GM12891 (cell line): ENCODE data around the gene SKI.

Source experiments
- PAX5 ChIP-seq: IDR thresholded peaks from 2 replicates; pipeline ENCODE4 v1.6.1; 2011; ENCODE audit warnings: low read length, moderate library complexity, mild to moderate bottlenecking; ENCODE audit not compliant: insufficient read depth, severe bottlenecking
- POLR2A ChIP-seq: IDR thresholded peaks from 2 replicates; pipeline ENCODE4 v1.6.1; 2011; ENCODE audit warnings: low read depth, low read length, control low read depth
- POLR2AphosphoS5 ChIP-seq: IDR thresholded peaks from 2 replicates; pipeline ENCODE4 v1.6.1; 2011; ENCODE audit warnings: low read depth, low read length, control low read depth
- SPI1 ChIP-seq: IDR thresholded peaks from 2 replicates; pipeline ENCODE4 v1.6.1; 2011; ENCODE audit warnings: low read depth, low read length, control low read depth
- TAF1 ChIP-seq: IDR thresholded peaks from 2 replicates; pipeline ENCODE4 v1.6.1; 2011; ENCODE audit warnings: low read depth, low read length, control low read depth

- TF ChIP-seq POLR2A (no peak), TAF1 (no peak), POLR2AphosphoS5 (no peak), SPI1 (no peak), PAX5 (no peak)
These were observed 22.7 kb downstream of the SKI start for GRCh38 chr1:2250721-2251281.
